ENCODE results near the gene TNN. TPM values are rescaled to one million over a fixed set of nuclear protein-coding genes. Genes with fewer than 3 reads are reported as not detected.
A peak's percentile ranks its signal among the peaks of the same experiment; 100 is the strongest.

TNN gene
- total and polyA plus RNA-seq, 10 of the 15 experiments (the other 5 are each of a cell fraction or from before 2014, with no cell fraction given), result 0.05 to 0.17 (median 0.11) TPM

DNA sequence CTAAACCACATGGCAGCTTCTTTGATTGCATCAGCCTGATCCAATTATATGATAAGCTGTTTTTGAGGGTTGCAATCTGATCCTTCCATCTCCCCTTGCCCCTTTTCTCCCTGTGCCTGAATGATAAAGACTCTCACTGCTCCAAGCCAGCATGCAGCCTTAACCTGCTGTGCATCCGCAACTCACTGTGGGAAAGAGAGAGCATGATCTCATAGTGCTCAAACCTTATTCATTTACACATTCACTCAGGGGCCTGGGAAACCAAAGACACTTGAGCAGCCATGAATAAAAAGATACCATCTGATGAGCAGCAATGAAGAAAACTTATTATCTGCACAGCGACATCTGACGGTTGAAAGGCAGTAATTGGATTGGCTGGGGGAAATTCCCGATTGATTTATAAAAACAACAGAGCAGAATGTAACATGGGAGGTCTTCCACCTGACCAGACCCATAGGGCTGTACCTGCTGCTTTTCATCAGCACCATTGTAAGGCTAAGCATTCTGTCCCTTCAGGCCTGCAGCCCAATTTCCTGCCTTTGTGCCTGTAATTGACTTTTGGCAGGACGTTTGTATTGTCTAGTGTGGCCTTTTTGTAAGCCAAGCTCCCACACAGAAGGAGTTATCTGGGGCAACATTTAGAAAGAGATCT, 62.5 kb downstream of the TNN start:
- H3K27me3 ChIP-seq (replicated peaks in 1 of 2; ENCODE audit: control insufficient read depth in 2 of 2, insufficient read depth in 2 of 2, low read length in 1 of 2), result no peaks in the 10 kb centered on the region
- no peaks in the 10 kb centered on the region for H3K36me3 ChIP-seq (ENCODE audit: control insufficient read depth in 2 of 2, insufficient read depth in 2 of 2, low read length in 1 of 2)
- H4K20me1 ChIP-seq (ENCODE audit: control insufficient read depth, insufficient read depth), result no peaks in the 10 kb centered on the region
- H3K79me2 ChIP-seq (ENCODE audit: control insufficient read depth, insufficient read depth, low read length), result no peaks in the 10 kb centered on the region
- RAD21 ChIA-PET (ENCODE audit: unreplicated experiment), result interaction anchor here (2.1 kb wide), 1 partner anchor 16 kb away, joined by 6 read pairs; no protein-coding TSS in a partner anchor
- intact Hi-C loops (cut with micrococcal nuclease; ENCODE audit: unreplicated experiment) (loop anchor here (5.0 to 10.0 kb wide), 2 partner anchors 245 to 358 kb away; no protein-coding TSS in a partner anchor), in situ Hi-C loops (cut with MboI) (loop anchor here (5.0 kb wide), 1 partner anchor 358 kb away; no protein-coding TSS in a partner anchor)
- H3K27ac ChIP-seq (ENCODE audit: control insufficient read depth, insufficient read depth), result no peak overlapping the region
- no peak overlapping the region for H3K9ac ChIP-seq (ENCODE audit: control insufficient read depth, insufficient read depth, low read length)
- BruUV-seq (replicated peaks), result no TSS peak
- no peak overlapping the region; the same call in 1 of the 2 replicates for H2AFZ ChIP-seq (ENCODE audit: control insufficient read depth, low read depth, low read length)
- 19% methylated on average over 5 of the region's 5 CpGs for WGBS (ENCODE audit: insufficient coverage, insufficient replicate concordance, low lambda C conversion rate, missing lambda C conversion rate)
- CTCF ChIA-PET, result interaction anchor here (1.5 to 10.9 kb wide), 3 partner anchors 17 to 101 kb away, joined by 6 to 135 read pairs (median 8); no protein-coding TSS in a partner anchor
- no peak overlapping the region for H3K4me3 ChIP-seq
- no peak for DNase-seq (ENCODE audit: low read depth, low spot score)
- FAIRE-seq, result no peak
- POLR2A ChIA-PET, result no interaction called here
- SMC1A ChIA-PET (ENCODE audit: uncharacterized antibody, unreplicated experiment), result interaction anchor here (0.7 to 4.0 kb wide), 3 partner anchors 12 to 100 kb away, joined by 3 to 22 read pairs (median 3); no protein-coding TSS in a partner anchor
- peak overlapping the region; percentile 14; the same call in 1 of the 2 replicates for H3K4me2 ChIP-seq (ENCODE audit: control insufficient read depth, insufficient read depth)
- peaks cover 28% of the 10 kb centered on the region for H3K4me1 ChIP-seq (ENCODE audit: control insufficient read depth, insufficient read depth, low read length)
- ATAC-seq, result no peak; the same call in 2 of the 3 replicates
- H3K9me3 ChIP-seq (replicated peaks; ENCODE audit: control insufficient read depth, insufficient read depth, low read length), result no peaks in the 10 kb centered on the region
- TF ChIP-seq SUPT20H (IDR thresholded peaks at IDR 0.05; ENCODE audit: borderline replicate concordance, control insufficient read depth, low read depth, low read length) (no peak), PAX5 (IDR thresholded peaks at IDR 0.05; ENCODE audit: borderline replicate concordance, low read depth, low read length) (no peak), HDGF (IDR thresholded peaks at IDR 0.05) (no peak), NFIC (IDR thresholded peaks at IDR 0.05; ENCODE audit: low read depth, low read length) (no peak), RB1 (IDR thresholded peaks at IDR 0.05; ENCODE audit: borderline replicate concordance) (no peak), NFYB (IDR thresholded peaks at IDR 0.05; ENCODE audit: insufficient read depth, low read depth, low read length) (0 out of 2 replicates have a peak, but pooled peaks have one; percentile 18), KLF5 (IDR thresholded peaks at IDR 0.05; ENCODE audit: partially characterized antibody) (no peak), MTA2 (IDR thresholded peaks at IDR 0.05; ENCODE audit: low read depth) (no peak), YBX1 (IDR thresholded peaks at IDR 0.05) (no peak), SMAD1 (IDR thresholded peaks at IDR 0.05; ENCODE audit: low read depth, partially characterized antibody) (no peak), CREB1 (IDR thresholded peaks at IDR 0.05; ENCODE audit: low read depth) (peak; percentile 48; the same call in 1 of the 2 replicates), PML (IDR thresholded peaks at IDR 0.05; ENCODE audit: low read length) (no peak), NR2F1 (conservative IDR thresholded peaks at IDR 0.05) (no peak), ZSCAN29 (IDR thresholded peaks at IDR 0.05) (no peak), SREBF2 (IDR thresholded peaks at IDR 0.05; ENCODE audit: low read length) (no peak), NRF1 (conservative IDR thresholded peaks at IDR 0.05; ENCODE audit: low read depth, low read length) (no peak), TCF7 (IDR thresholded peaks at IDR 0.05; ENCODE audit: borderline replicate concordance) (no peak)
- TF ChIP-seq, protein P1, sequence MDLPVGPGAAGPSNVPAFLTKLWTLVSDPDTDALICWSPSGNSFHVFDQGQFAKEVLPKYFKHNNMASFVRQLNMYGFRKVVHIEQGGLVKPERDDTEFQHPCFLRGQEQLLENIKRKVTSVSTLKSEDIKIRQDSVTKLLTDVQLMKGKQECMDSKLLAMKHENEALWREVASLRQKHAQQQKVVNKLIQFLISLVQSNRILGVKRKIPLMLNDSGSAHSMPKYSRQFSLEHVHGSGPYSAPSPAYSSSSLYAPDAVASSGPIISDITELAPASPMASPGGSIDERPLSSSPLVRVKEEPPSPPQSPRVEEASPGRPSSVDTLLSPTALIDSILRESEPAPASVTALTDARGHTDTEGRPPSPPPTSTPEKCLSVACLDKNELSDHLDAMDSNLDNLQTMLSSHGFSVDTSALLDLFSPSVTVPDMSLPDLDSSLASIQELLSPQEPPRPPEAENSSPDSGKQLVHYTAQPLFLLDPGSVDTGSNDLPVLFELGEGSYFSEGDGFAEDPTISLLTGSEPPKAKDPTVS (IDR thresholded peaks at IDR 0.05; ENCODE audit: low read depth, low read length), result no peak
- TF ChIP-seq, protein P2, sequence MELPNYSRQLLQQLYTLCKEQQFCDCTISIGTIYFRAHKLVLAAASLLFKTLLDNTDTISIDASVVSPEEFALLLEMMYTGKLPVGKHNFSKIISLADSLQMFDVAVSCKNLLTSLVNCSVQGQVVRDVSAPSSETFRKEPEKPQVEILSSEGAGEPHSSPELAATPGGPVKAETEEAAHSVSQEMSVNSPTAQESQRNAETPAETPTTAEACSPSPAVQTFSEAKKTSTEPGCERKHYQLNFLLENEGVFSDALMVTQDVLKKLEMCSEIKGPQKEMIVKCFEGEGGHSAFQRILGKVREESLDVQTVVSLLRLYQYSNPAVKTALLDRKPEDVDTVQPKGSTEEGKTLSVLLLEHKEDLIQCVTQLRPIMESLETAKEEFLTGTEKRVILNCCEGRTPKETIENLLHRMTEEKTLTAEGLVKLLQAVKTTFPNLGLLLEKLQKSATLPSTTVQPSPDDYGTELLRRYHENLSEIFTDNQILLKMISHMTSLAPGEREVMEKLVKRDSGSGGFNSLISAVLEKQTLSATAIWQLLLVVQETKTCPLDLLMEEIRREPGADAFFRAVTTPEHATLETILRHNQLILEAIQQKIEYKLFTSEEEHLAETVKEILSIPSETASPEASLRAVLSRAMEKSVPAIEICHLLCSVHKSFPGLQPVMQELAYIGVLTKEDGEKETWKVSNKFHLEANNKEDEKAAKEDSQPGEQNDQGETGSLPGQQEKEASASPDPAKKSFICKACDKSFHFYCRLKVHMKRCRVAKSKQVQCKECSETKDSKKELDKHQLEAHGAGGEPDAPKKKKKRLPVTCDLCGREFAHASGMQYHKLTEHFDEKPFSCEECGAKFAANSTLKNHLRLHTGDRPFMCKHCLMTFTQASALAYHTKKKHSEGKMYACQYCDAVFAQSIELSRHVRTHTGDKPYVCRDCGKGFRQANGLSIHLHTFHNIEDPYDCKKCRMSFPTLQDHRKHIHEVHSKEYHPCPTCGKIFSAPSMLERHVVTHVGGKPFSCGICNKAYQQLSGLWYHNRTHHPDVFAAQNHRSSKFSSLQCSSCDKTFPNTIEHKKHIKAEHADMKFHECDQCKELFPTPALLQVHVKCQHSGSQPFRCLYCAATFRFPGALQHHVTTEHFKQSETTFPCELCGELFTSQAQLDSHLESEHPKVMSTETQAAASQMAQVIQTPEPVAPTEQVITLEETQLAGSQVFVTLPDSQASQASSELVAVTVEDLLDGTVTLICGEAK (IDR thresholded peaks at IDR 0.05; ENCODE audit: borderline replicate concordance), result no peak

Measured in GM12878 (cell line).